ENCODE data around the gene MAP2. TPM values are rescaled to one million over a fixed set of nuclear protein-coding genes. Genes with fewer than 3 reads are reported as not detected.

Gene MAP2
- total and polyA plus RNA-seq, 2 of the 13 experiments (the other 11 are each of a cell fraction or from before 2014, with no cell fraction given) = 0.08 TPM; not detected in 1

DNA sequence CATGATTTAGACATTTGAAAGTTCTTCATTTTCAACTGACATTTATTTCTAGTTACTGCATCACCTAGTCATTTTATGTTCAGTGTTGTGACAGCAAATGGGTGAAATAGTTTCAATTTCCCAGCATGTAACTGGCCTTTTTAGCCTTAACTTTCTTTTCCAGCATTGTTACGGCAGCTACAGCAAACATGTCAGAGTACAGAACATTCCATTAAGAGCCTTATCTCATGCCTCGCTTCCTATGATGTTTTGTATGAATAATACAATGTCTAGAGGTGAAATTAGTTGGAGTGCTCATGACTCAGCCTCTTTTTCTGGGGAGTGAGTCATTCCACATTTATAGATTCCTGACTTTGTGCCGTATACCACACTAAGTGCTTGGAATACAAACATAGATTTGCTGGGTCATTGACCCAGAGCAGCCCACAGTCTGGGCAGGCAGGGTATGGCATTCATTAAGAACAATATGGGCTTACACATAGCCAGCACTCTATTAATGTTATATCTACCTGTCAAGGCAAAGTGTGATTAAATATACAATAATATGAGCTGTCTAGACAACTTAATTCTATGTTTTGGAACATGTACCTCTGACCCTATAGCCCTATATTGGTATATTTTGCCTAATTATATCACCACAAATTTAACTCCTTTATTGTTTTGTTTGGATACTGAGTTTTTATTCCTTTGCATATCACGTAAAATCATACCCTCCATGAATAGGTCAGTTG, 72.2 kb downstream of the MAP2 start (continued):
- TF ChIP-seq, protein P1, sequence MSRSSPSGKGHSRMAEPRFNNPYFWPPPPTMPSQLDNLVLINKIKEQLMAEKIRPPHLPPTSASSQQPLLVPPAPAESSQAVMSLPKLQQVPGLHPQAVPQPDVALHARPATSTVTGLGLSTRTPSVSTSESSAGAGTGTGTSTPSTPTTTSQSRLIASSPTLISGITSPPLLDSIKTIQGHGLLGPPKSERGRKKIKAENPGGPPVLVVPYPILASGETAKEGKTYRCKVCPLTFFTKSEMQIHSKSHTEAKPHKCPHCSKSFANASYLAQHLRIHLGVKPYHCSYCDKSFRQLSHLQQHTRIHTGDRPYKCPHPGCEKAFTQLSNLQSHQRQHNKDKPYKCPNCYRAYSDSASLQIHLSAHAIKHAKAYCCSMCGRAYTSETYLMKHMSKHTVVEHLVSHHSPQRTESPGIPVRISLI (CRISPR knock-in tag; IDR thresholded peaks at IDR 0.05; ENCODE audit: borderline replicate concordance) = no peak
- TF ChIP-seq, protein P2, sequence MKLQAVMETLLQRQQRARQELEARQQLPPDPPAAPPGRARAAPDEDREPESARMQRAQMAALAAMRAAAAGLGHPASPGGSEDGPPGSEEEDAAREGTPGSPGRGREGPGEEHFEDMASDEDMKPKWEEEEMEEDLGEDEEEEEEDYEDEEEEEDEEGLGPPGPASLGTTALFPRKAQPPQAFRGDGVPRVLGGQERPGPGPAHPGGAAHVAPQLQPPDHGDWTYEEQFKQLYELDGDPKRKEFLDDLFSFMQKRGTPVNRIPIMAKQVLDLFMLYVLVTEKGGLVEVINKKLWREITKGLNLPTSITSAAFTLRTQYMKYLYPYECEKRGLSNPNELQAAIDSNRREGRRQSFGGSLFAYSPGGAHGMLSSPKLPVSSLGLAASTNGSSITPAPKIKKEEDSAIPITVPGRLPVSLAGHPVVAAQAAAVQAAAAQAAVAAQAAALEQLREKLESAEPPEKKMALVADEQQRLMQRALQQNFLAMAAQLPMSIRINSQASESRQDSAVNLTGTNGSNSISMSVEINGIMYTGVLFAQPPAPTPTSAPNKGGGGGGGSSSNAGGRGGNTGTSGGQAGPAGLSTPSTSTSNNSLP (IDR thresholded peaks at IDR 0.05; ENCODE audit: low read depth, low read length) = peak; percentile 67
- TF ChIP-seq, protein P3, sequence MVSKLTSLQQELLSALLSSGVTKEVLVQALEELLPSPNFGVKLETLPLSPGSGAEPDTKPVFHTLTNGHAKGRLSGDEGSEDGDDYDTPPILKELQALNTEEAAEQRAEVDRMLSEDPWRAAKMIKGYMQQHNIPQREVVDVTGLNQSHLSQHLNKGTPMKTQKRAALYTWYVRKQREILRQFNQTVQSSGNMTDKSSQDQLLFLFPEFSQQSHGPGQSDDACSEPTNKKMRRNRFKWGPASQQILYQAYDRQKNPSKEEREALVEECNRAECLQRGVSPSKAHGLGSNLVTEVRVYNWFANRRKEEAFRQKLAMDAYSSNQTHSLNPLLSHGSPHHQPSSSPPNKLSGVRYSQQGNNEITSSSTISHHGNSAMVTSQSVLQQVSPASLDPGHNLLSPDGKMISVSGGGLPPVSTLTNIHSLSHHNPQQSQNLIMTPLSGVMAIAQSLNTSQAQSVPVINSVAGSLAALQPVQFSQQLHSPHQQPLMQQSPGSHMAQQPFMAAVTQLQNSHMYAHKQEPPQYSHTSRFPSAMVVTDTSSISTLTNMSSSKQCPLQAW (CRISPR knock-in tag; IDR thresholded peaks at IDR 0.05) = no peak
- TF ChIP-seq KLF13 (CRISPR knock-in tag; IDR thresholded peaks at IDR 0.05) (no peak), MED1 (CRISPR knock-in tag; IDR thresholded peaks at IDR 0.05) (no peak), ZNF652 (CRISPR knock-in tag; IDR thresholded peaks at IDR 0.05; ENCODE audit: borderline replicate concordance, low read depth) (no peak), ZNF883 (CRISPR knock-in tag; IDR thresholded peaks at IDR 0.05; ENCODE audit: not compliant biosample characterization) (no peak), RFXAP (CRISPR knock-in tag; IDR thresholded peaks at IDR 0.05; ENCODE audit: borderline replicate concordance) (no peak), ZNF788 (CRISPR knock-in tag; IDR thresholded peaks at IDR 0.05; ENCODE audit: borderline replicate concordance) (no peak), ZNF260 (CRISPR knock-in tag; IDR thresholded peaks at IDR 0.05; ENCODE audit: borderline replicate concordance, low read depth) (no peak), JUNB (CRISPR knock-in tag; IDR thresholded peaks at IDR 0.05; ENCODE audit: borderline replicate concordance) (no peak), ZFX (CRISPR knock-in tag; IDR thresholded peaks at IDR 0.05; ENCODE audit: low read depth) (no peak), PHF5A (CRISPR knock-in tag; IDR thresholded peaks at IDR 0.05; ENCODE audit: low read depth, unreplicated experiment) (no peak), CENPX (CRISPR knock-in tag; IDR thresholded peaks at IDR 0.05) (no peak), YEATS4 (CRISPR knock-in tag; IDR thresholded peaks at IDR 0.05; ENCODE audit: borderline replicate concordance) (no peak), ZNF879 (CRISPR knock-in tag; IDR thresholded peaks at IDR 0.05) (no peak), KMT2A (CRISPR knock-in tag; IDR thresholded peaks at IDR 0.05) (no peak), ZNF547 (CRISPR knock-in tag; IDR thresholded peaks at IDR 0.05) (no peak), ZBTB3 (CRISPR knock-in tag; IDR thresholded peaks at IDR 0.05; ENCODE audit: borderline replicate concordance, low read depth) (no peak), NPAS2 (CRISPR knock-in tag; IDR thresholded peaks at IDR 0.05; ENCODE audit: borderline replicate concordance) (no peak), BRD4 (CRISPR knock-in tag; IDR thresholded peaks at IDR 0.05) (no peak), PHB2 (IDR thresholded peaks at IDR 0.05; ENCODE audit: partially characterized antibody) (no peak), TSC22D2 (CRISPR knock-in tag; IDR thresholded peaks at IDR 0.05; ENCODE audit: borderline replicate concordance) (no peak), ZFY (CRISPR knock-in tag; IDR thresholded peaks at IDR 0.05) (no peak), ZFP36 (IDR thresholded peaks at IDR 0.05; ENCODE audit: borderline replicate concordance, low read depth, low read length, partially characterized antibody) (no peak)
- TF ChIP-seq, protein P4, sequence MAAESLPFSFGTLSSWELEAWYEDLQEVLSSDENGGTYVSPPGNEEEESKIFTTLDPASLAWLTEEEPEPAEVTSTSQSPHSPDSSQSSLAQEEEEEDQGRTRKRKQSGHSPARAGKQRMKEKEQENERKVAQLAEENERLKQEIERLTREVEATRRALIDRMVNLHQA (CRISPR knock-in tag; IDR thresholded peaks at IDR 0.05) = no peak

Measured in HepG2 (cell line).